Measurements from ENCODE around the gene ERI3.

DNA sequence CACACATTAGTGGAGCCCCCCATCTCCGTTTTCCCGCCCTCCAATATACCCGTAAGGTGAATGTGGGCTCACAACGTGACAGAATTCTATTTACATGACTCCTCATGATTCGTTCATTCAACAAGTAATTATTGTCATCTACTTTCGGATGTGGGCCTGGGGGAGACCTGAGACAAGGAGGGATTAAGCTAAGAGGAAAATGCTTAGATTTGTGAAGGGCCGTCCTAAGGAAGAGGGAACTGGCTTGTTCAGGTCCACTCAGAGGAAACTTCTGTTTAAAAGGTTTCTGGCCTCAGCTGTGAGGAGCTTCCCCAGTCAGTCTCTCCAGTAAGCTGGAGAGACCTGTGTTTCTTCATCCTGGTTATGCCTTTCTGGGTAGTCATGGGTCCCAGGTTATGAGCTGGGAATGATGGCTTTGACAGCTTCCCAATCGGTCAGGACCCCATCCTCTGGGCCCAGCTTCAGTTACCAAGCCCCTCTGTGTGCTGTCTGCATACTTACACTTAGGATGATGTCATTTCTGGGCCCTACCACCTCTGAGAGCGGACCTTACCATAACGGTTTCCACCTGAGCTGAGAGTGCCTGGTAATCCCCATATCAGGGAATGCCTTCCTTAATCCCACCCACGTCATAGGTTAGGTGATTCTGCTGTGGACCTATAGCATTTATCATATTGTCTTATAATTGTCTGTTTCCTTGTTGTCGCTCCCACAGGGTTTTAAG is 687 bp upstream of the ERI3 start:
- TF ChIP-seq CTCF (IDR thresholded peaks at IDR 0.05), result no peak
- no peak for TF ChIP-seq POLR2A (IDR thresholded peaks at IDR 0.05)
